HG02852 (cell line): ENCODE data around the gene IQCF2.
"Not testable (repeated sequence)": the region's sequence is repeated elsewhere in the genome, so short reads cannot be mapped to it uniquely, and the experiment has no call there.

Experiments
- ATAC-seq: cut with Tn5 transposase; IDR thresholded peaks from one replicate; pipeline ENCODE4 v1.9.1; 2021; ENCODE audit warnings: mild to moderate bottlenecking, moderate library complexity; ENCODE audit not compliant: unreplicated experiment

Gene IQCF2

DNA sequence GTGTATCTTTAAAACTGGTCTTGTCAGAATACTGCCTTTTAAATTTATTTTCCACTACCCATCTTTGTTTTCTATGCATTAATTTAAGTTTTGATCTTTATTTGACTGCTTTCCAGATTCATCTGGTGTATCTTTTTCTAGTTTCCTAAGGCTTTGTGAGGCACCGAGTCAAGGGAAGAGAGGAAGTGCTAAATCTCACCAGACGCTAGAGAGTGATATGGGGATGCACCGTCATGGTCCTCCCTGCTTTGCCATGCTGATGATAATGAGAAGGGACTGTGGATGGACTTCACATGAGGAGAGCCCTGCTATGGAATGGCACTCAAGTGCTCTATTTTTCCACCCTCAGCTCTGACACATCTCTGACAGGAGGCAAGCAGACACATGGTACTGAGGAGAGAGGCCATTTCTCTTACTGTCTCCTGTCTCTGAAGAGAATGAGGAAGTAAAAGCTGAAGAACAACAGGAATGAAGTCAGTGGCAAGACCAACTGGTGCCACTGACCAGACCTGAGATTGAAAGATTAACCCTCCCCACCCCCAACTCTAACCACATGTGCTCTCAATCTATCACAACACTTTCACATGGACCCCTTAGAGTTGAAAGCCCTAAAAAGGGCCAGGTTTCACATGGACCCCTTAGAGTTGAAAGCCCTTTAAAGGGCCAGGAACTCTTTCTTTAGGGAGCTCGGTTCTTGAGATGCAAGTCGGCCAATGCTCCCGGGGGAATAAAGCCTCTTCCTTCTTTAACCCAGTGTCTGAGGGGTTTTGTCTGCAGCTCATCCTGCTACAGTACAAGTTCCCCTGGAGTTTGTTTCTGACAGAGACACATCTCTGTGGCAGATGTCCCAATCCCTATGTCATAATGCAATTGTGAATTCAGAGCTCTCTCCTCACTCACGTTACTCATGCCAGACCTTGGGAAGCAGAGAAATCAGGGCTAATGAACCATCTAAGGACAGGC is at the start of gene IQCF2:
Gene IQCF2, plus strand, starts transcription at position 913 of the 963 bp plus-strand sequence. CDS start 52 bp downstream, outside the sequence.
- no peak for ATAC-seq

GRCh38 chr3:51813539-51813938 is 47.9 kb upstream of the IQCF2 start:
- no peak for ATAC-seq

GRCh38 chr3:51814034-51814433 is 47.4 kb upstream of the IQCF2 start:
- ATAC-seq = no peak

GRCh38 chr3:51815614-51816013 is 45.8 kb upstream of the IQCF2 start:
- no peak for ATAC-seq

GRCh38 chr3:51816723-51817122 is 44.7 kb upstream of the IQCF2 start:
- ATAC-seq = no peak

- ATAC-seq = no peak
These were observed 44.0 kb upstream of the IQCF2 start for GRCh38 chr3:51817375-51817774.

- no peak for ATAC-seq
These were observed 42.3 kb upstream of the IQCF2 start for GRCh38 chr3:51819151-51819550.

GRCh38 chr3:51819709-51820406 is 41.6 kb upstream of the IQCF2 start:
- no peak for ATAC-seq

GRCh38 chr3:51828297-51828696 is 33.1 kb upstream of the IQCF2 start:
- ATAC-seq = no peak

DNA sequence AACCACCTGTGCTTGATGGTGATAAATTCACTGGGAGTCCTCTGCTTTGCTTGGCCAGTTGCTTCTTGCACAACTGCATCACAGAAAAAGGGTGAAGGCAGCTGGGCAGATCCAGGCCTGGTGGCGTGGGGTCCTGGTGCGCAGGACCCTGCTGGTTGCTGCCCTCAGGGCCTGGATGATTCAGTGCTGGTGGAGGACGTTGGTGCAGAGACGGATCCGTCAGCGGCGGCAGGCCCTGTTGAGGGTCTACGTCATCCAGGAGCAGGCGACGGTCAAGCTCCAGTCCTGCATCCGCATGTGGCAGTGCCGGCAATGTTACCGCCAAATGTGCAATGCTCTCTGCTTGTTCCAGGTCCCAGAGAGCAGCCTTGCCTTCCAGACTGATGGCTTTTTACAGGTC is 31.1 kb upstream of the IQCF2 start:
- no peak for ATAC-seq

DNA sequence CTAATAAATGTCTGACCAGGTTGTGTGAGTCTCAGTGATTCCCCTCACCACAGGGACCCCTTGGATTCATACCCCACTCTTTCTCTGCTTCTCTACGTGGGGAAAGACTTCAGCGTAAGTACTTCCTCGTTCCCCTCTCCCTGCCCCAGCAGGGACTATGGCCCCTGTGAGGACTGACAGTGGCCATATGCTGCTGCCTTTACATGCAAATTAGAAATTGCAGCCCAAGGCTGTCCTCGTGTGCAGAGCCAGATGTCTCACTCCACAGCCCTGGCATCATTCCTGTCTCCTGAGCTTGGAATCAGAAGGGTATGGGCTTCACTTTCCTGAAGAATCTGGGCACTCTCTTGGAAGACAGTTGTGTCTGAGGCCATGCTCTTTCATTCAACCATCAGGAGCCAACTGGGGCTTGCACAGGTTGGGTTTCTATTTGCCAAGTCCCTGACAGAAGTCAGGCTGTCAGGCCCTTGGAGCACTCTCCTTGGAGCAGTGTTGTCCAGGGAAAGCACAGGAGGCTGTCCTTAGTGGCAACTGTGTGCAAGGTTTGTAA is 30.5 kb upstream of the IQCF2 start:
- ATAC-seq = no peak

DNA sequence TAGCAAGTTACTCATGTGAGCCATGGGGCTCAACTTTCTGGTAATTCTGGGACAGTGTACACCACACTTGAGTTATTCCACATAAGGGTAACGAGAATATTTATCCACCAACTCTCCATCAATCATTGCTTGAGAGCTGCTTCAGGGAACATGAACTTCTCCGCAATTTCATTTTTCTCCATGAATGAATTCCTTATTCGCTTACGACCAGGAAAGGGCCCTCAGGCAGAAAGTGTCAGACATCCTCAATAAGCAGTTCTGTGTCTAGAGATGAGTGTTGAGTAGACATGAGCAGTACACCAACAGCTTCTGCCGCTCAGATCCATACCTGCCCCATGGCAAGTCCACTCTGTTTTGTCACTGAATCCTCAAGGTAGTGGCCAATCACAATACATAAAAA is 24.8 kb upstream of the IQCF2 start:
- no peak for ATAC-seq

- ATAC-seq = no peak
These were observed 16.3 kb upstream of the IQCF2 start for GRCh38 chr3:51845129-51845528.

DNA sequence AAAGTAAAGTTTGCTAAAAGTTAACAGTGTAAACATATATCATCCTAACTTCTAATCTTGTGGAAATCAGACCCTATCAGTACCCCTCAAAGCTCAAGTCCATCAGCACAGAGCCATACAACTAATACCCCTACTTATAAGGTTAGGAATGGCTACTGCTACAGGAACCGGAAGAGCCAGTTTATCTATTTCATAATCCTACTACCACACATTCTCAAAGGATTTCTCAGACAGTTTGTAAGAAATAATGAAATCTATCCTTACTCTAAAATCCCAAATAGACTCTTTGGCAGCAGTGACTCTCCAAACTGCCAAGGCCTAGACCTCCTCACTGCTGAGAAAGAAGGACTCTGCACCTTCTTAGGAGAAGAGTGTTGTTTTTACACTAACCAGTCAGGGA is 6.0 kb upstream of the IQCF2 start:
- not testable (repeated sequence) for ATAC-seq

DNA sequence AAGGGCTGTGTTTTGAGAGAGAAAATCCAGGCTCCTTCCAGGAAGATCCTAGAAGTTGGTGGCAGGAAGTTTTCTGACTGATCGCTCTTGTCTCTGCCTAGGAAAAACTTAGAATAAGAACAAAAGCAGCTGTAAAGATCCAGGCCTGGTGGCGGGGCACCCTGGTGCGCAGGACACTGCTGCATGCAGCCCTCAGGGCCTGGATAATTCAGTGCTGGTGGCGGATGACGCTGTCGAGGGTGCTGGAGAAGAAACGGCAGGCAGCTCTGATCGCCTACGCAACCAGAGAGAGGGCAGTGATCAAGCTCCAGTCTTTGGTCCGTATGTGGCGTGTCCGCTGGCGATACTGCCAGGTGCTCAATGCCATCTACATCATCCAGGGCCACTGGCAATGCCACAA is 1.5 kb downstream of the IQCF2 start:
- ATAC-seq = no peak

- ATAC-seq = not testable (repeated sequence)
These were observed 7.5 kb downstream of the IQCF2 start for GRCh38 chr3:51868896-51869295.

DNA sequence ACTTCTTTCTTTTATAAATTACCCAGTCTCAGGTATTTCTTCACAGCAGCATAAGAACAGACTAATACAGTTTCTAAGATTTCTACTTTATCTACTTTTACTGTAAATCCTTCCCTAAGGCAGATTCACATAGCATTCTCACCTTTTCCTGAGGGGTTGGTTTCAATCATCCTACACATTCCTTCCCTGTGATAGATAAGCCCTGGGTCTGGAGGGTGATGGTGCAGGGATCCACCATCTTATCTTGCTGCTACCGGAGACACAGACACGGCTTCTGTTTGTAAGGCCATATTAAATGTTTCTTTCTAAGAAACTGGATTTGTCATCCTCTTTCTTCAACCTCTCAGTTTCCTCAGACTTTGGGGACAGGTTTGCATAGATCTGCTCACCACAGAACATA is 7.9 kb downstream of the IQCF2 start:
- no peak for ATAC-seq

DNA sequence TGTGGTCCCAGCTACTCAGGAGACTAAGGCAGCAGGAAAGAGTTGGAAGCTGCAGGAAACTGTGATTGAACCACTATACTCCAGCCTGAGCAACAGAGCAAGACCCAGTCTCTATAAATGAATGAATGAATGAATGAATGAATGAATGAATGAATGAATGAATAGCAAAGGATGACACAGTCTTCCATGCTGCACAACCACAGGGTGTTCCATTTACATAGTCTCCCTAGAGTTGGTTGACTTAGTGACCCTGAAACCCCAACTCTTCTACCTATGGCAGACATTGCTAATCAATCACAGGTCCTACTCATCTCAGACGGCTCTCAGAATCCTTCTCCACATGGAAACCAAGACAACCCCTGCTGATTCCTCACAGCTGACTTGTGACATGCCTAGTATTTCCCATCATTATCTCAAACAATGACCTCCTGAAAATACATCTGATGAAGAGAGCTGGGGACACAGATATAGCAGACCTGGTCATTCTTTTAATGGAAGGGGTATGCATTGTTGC is 11.9 kb downstream of the IQCF2 start:
- no peak for ATAC-seq

DNA sequence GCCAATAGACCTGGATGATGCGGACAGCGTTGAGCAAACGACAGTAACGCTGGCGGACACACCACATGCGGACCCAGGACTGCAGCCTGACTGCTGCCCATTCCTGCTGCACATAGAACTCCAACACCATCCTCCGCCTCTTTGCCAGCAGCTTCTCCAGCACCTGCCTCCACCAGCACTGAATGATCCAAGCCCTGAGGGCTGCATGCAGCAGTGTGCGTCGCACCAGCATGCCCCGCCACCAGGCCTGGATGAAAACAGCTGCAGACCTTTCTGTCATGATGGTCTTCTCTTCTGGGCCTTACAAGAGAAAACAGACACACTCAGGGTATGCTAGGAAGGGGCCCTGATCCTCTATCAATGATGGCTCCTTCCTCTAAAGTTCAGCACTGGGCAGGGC is 12.5 kb downstream of the IQCF2 start:
- ATAC-seq = no peak

GRCh38 chr3:51874411-51874810 is 13.0 kb downstream of the IQCF2 start:
- no peak for ATAC-seq

GRCh38 chr3:51874889-51875288 is 13.5 kb downstream of the IQCF2 start:
- ATAC-seq = no peak

DNA sequence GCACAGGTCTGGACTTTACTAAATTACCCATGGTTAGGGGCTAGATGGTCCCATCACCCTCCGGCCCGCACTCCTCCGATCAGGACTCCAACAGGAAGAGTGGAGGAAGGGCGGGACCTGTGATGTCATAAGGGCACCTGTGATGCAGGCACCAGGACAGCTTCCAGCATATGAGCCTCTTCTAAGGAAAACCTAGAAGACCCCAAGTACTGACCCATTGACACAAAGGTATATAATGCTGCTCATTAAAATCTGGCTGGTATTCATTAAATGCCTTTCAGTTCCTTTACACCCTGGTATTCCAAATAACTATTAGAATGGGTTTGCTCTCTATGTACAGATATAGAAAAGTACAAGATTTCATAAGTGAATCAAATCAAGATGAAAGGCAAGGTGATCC is 14.1 kb downstream of the IQCF2 start, which contains the start of gene IQCF5:
Gene IQCF5, minus strand, starts transcription at position 101 of the 400 bp plus-strand sequence. Its CDS starts 70 bp downstream, at position 31.
- ATAC-seq = no peak
